NCI-H2081 (cell line): ENCODE results near the gene GUCY2D.
A peak's percentile ranks its signal among the peaks of the same experiment; 100 is the strongest.
"Not testable (repeated sequence)": the region's sequence is repeated elsewhere in the genome, so short reads cannot be mapped to it uniquely, and the experiment has no call there.

Source experiments
- DNase-seq, 2 experiments: peaks; one replicate each; lab custom pipeline; 2025; lab: John Stamatoyannopoulos, UW

GUCY2D gene

GRCh38 chr17:8001976-8002720, at the start of gene GUCY2D:
Gene GUCY2D (plus strand): TSS chr17:8002615. CDS start chr17:8003048, 433 bp downstream.
- DNase-seq, result no peak

DNA sequence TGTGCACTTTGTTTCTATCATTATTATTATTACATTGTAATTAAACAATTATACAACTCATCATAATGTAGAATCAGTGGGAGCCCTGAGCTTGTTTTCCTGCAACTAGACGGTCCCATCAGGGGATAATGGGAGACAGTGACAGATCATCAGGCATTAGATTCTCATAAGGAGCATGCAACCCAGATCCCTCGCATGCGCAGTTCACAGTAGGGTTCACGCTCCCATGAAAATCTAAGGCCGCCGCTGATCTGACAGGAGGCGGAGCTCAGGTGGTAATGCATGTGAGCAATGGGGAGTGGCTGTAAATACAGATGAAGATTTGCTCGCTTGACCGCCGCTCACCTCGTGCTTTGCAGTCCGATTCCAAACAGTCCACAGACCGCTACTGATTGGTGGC, 49.1 kb upstream of the GUCY2D start:
- not testable (repeated sequence) for DNase-seq

DNA sequence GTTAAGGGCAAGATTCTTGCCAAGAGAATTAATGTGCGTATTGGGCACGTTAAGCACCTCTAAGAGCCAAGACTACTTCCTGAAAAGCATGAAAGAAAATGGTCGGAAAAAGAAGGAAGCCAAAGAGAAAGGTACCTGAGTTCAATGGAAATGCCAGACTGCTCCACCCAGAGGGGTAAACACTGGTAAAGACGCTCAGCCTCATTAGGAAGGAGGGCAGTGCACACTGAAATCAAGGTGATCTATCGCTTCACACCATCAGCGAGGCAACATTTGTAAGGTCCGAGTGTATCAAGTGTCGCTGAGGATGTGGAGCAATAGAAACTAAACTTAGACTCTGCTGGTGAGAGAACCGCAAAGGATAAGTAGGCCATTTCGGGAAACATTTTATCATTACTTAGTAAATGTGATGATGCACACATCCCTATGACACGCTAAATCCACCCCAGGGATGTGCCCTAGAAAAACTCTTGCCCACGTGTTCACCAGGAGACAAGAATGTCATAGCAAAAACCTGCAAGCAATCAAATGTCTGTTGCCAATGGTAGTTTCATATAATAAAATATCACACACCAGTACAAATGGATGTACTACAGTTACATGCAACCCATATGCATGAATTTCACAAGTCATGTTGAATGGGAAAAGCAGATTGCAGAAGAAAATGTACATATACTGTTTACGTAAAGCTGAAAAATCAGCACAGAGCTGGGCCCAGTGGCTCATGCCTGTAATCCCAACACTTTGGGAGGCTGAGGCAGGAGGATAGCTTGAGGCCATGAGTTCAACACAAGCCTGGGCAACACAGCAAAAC, 46.8 kb upstream of the GUCY2D start:
- DNase-seq, result no peak

GRCh38 chr17:7956228-7956965, 46.0 kb upstream of the GUCY2D start:
- no peak for DNase-seq

GRCh38 chr17:7959503-7960253, 42.7 kb upstream of the GUCY2D start:
- DNase-seq, result no peak

GRCh38 chr17:7961421-7961820, 41.0 kb upstream of the GUCY2D start:
- no peak for DNase-seq

GRCh38 chr17:7967751-7968150, 34.7 kb upstream of the GUCY2D start:
- DNase-seq, result no peak

- no peak for DNase-seq
Observed at GRCh38 chr17:7969433-7969832, 33.0 kb upstream of the GUCY2D start.

GRCh38 chr17:7971651-7972050, 30.8 kb upstream of the GUCY2D start:
- no peak for DNase-seq

GRCh38 chr17:7972131-7972785, 30.2 kb upstream of the GUCY2D start:
- DNase-seq, result no peak

DNA sequence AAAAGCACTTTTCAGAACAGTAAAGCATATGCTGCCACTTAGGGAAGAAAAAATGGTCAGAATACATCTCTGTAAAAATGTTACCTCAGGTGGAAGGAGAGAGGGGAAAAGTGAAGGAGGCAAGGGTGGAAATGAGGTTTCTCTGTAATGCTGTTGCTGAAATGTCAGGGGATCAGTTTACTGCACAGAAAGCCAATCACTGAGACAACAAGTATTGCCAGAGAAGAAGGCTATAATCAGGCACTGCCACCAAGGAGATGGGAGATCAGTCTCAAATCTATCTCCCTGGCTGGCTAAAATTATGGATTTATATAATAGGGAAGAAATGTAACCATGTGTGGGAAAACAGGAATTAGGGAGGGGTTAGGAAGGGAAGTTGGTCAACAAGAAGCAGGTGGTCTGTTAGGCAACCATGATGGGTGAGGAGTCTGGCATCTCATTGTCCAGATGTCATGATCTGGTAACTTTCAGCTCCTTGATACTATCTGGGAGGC, 27.7 kb upstream of the GUCY2D start:
- no peak for DNase-seq

- no peak for DNase-seq
Observed at GRCh38 chr17:7977039-7977438, 25.4 kb upstream of the GUCY2D start.

- DNase-seq, result peak in 1 of 2 experiments; percentile 36
Observed at GRCh38 chr17:7977805-7978204, 24.6 kb upstream of the GUCY2D start.

DNA sequence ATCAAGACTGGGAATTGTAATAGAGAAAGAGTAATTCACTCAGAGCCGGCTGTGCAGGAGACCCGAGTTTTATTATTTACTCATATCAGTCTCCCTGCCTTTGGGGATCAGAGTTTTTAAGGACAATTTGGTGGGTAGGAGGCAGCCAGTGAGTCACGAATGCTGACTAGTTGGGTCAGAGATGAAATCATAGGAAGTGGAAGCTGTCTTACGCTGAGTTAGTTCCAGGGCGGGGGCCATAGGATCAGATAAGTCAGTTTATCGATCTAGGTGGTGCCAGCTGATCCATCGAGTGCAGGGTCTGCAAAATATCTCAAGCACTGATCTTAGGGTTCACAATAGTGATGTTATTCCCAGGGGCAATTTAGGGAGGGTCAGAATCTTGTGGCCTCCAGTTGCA, 20.2 kb upstream of the GUCY2D start:
- no peak for DNase-seq

DNA sequence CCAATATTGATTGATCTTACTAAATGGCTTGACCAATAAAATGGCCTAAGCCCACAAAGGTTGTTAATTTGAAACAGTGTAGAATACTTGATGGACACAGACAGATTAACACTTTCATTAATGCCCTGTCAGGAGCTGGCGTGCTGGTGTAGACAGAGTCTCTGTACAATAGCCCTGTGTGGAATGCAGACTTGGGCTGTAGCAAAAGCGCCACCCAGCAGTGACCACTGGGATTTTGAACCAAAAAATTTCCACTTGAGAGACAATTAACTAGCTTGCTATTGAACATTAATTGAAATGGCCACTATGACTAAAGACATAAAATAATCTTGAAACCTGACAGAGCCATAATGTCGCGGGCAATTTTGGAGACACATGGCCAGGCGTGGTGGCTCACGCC, 19.7 kb upstream of the GUCY2D start:
- DNase-seq, result no peak

DNA sequence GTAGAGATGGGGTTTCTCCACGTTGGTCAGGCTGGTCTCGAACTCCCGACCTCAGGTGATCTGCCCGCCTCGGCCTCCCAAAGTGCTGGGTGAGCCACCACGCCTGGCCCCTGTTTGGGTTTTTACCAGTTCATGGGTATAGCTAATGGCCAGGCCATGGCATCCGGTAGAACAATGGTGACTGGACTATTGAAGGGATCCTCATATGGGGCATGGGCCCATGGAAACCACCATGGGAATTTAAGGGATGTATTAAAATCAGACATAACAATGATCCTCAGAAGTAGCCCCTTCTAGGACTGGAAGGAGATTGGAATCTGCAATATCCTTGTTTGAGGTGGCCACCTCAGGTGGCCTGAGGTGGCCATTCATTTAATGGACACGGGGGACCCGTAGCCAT, 17.5 kb upstream of the GUCY2D start:
- no peak for DNase-seq

DNA sequence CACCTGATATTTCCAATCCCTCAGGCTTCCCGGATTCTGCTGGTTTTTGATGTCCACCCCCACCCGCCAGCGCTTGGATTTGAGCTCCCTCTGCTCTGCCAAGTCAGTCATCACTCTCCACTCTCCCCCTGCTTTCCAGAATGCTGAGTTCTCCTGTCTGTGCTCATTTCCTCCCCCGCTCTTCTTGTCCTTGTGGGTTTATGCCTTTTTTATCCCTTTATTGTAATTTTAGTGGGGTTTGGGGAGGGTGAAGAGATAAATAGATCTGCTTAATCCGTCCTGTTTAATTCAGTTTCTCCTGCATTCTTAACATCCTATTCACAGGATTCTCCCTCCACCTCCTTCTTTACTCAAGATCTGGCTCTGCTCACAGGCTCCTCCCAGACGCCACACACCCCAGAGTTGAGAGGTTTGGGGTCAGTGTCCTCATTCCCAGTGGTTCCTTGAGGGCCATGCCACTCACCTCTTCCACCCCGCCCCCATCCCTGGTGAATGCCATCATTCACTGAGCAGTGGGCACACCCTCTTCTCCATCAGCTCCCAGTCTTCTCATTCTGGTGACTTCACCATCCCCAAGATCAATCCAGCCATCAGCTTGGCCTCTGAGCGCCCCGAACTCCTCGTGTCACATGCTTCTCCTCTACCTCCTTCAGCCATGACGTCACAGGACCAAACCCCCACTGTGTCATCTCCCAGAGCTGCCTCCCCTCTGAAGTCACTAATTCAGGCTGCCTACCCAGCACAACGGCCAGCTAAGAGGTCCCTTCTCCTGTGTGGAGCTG, 15.1 kb upstream of the GUCY2D start:
- DNase-seq, result no peak

GRCh38 chr17:7988750-7989178, 13.7 kb upstream of the GUCY2D start:
- DNase-seq, result peak; percentile 62 to 76

GRCh38 chr17:7989781-7990655, 12.4 kb upstream of the GUCY2D start:
- peak; percentile 73 to 77 for DNase-seq
